Upper lobe of left lung (tissue), 4 donors: ENCODE data around the gene ASCC1.

Source experiments
- CTCF ChIP-seq, 6 experiments: fragments of 450-650 bp in 4 of 6; fragments of 200-600 bp in 2 of 6; sonication (generic) in 2 of 6; IDR thresholded peaks; one replicate each; pipeline ENCODE4 v1.5.1; 2016 to 2019; ENCODE audit warnings: antibody characterized with exemption in 6 of 6
- POLR2A ChIP-seq, 4 donors: fragments of 450-650 bp; IDR thresholded peaks; one replicate each; pipeline ENCODE4 v1.5.1; 2016 to 2017; ENCODE audit warnings: antibody characterized with exemption in 4 of 4, mild to moderate bottlenecking in 2 of 4
- POLR2AphosphoS5 ChIP-seq, 2 donors: sonication (generic); formaldehyde crosslinking; IDR thresholded peaks; one replicate each; pipeline ENCODE4 v1.5.1; 2017; ENCODE audit warnings: antibody characterized with exemption in 2 of 2

GRCh38 chr10:72093450-72093849, 122.6 kb downstream of the ASCC1 start:
- TF ChIP-seq POLR2A (IDR thresholded peaks at IDR 0.05) (no peak), CTCF (IDR thresholded peaks at IDR 0.05) (no peak), POLR2AphosphoS5 (IDR thresholded peaks at IDR 0.05) (no peak)
